ENCODE data around the gene CLDN14.
"Not testable (repeated sequence)": the region's sequence is repeated elsewhere in the genome, so short reads cannot be mapped to it uniquely, and the experiment has no call there.

The CLDN14 gene

GRCh38 chr21:36499578-36500471, 19.9 kb upstream of the CLDN14 start:
- no peak for FAIRE-seq

DNA sequence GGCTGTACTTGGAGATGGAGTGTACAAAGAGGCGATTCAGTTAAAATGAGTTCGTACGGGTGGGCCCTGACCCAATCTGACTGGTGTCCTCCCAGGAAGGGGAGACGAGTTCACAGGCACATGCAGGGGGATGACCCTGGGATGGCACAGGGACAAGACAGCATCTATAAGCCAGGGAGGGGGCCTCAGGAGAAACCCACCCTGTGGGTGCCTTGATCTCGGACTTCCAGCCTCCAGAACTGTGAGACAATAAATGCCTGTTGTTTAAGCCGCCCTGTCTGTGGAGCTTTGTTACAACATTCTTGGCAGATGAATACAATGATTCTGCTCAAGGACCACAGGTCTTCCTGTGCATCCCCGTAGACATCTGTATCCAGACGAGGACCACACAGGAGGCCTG, 14.6 kb upstream of the CLDN14 start:
- FAIRE-seq, result no peak

- peak; percentile 72 for FAIRE-seq
Measured at GRCh38 chr21:36491209-36491910, 11.4 kb upstream of the CLDN14 start.

DNA sequence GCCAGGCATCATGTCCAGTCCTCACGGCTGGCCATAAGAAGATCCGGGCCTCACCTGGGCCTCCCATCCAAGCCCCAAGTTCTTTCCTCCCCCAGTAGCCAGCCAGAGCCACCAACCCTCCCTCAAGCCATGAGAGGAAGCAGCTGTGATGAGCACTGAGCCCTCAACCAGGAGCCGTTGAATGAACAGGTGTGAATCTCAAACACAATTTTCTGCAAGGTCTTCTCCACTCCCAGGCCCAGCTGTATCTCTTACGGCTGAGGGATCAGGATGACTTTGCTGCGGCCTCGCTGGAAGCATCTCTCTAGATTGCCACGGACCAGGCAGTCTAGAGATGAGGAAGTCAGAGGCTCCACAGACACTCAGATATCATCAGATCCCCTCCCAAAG, 9.8 kb upstream of the CLDN14 start:
- FAIRE-seq, result no peak

DNA sequence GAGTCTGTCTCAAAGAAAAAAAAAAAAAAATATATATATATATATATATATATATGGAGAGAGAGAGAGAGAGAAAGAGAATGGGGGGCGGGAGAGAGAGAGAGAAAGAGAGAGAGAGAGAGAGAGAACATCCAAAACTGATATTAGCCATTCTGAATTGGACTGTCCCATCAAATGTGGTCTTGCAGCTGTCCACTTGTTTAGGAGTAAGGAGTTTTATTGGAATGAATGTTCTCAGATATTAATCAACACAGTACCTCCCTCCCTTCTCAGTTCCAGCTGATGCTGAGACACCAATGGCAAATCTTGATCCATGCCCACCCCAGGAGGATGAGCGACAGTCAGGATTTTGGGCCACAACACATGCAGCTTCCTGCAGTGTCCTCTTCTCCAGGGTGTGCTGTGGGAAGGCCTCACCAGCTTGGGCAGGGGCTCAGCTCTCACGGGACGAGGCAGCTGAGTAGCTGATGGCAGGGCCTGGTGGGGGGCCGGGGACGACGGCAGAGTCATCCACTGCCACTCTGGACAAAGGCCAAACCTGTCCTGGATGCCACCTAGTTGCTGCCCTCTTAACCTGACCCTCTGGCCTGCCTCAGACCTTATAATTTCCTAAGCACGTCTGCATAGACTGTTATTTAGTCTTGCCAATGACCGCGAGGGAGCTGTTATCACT, 9.3 kb upstream of the CLDN14 start:
- FAIRE-seq, result no peak

GRCh38 chr21:36487641-36488307, 7.9 kb upstream of the CLDN14 start:
- no peak for FAIRE-seq

- no peak for FAIRE-seq
Measured at GRCh38 chr21:36486246-36486645, 6.3 kb upstream of the CLDN14 start.

- FAIRE-seq, result no peak
Measured at GRCh38 chr21:36485476-36485875, 5.6 kb upstream of the CLDN14 start.

GRCh38 chr21:36483095-36483494, 3.2 kb upstream of the CLDN14 start:
- FAIRE-seq, result no peak

- FAIRE-seq, result no peak
Measured at GRCh38 chr21:36482673-36483072, 2.8 kb upstream of the CLDN14 start.

- FAIRE-seq, result no peak
Measured at GRCh38 chr21:36482181-36482580, 2.3 kb upstream of the CLDN14 start.

- no peak for FAIRE-seq
Measured at GRCh38 chr21:36481639-36482038, 1.7 kb upstream of the CLDN14 start.

- FAIRE-seq, result no peak
Measured at GRCh38 chr21:36480618-36481017, 696 bp upstream of the CLDN14 start.

DNA sequence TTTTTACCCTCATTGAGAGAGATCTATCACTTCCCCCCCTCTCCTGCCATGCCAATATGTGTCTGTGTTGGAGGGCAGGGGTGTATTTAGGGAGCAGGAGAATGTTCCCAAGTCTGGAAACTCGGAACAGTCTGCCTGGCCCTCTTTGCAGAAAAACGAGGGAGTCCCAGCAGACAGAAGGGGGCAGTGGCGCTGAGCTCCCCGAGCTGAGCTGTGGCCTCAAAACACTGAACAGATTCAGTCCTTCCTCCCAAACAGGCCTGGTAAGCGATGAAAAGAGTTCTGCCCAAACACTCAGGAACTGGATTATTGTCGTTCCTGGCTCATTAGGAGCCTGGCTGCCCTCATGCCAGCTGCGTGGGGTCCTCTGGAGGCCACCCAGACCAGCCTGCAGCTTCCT, 981 bp downstream of the CLDN14 start:
- no peak for FAIRE-seq

GRCh38 chr21:36478207-36478701, 1.7 kb downstream of the CLDN14 start:
- no peak for FAIRE-seq

GRCh38 chr21:36477559-36477958, 2.4 kb downstream of the CLDN14 start:
- FAIRE-seq, result no peak

- FAIRE-seq, result no peak
Measured at GRCh38 chr21:36477001-36477400, 2.9 kb downstream of the CLDN14 start.

DNA sequence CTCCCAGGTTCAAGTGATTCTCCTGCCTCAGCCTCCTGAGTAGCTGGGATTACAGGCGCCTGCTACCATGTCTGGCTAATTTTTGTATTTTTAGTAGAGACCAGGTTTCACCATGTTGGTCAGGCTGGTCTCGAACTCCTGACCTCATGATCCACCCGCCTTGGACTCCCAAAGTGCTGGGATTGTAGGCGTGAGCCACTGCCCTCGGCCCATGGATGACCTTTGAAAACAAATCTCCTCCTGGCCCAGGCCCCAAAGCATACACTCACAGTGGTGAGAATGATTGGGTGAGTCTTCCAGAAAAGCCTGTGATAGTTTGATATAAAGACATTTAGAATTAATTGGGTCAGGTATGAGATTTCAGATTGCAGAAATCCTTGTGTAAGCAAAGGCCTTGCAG, 3.4 kb downstream of the CLDN14 start:
- FAIRE-seq, result not testable (repeated sequence)

DNA sequence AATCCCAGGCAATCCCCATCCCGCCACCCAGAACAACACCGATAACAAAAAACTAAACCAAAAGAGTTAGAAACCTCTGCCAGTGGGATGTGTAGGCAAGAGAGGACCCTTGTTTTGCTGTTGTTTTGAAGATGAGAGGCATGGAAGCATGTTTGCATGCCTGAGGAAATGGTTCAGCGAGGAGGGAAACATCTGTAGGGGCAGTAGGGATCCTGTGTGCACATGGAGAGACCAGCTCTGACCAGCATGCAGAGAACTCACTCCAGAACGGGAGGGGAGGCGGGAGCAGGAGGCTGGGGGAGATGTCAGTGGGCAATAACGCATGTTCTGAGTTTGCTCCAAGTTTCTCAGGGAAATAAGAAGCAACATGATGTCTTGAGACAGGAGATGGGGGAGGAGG, 5.3 kb downstream of the CLDN14 start:
- FAIRE-seq, result no peak

DNA sequence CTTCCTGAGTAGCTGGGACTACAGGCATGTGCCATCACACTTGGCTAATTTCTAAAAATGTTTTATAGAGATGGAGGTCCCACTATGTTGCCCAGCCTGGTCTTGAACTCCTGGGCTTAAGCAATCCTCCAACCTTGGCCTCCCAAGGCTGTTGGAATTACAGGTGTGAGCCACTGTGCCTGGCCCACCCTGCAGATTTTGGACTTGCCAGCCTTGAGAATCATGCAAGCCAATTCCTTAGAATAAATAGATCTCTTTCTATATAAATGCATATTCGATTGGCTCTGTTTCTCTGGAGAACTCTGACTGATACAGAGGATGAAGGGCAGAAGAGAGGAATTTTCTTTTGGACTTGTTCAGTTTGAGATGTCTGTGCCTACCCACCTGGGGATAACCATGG, 6.7 kb downstream of the CLDN14 start:
- FAIRE-seq, result no peak

GRCh38 chr21:36472377-36472776, 7.5 kb downstream of the CLDN14 start:
- FAIRE-seq, result no peak

GRCh38 chr21:36471254-36471723, 8.6 kb downstream of the CLDN14 start:
- no peak for FAIRE-seq

DNA sequence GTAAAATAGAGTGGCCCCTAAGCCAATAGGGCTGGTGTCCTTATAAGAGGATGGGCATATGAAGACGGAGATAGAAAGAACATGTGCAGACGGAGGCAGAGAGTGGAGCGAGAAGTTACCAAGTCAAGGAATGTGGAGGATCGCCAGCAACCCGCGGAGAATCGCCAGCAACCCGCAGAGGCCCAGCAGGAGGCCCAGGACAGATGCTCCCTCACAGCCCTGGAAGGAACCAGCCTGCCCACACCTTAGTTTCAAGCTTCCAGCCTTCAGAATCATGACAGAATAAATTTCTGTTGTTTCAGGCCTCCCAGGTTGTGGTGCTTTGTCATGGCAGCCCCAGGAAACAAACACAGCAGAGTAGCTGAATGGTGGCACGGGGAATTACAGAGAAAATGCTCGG, 9.6 kb downstream of the CLDN14 start:
- FAIRE-seq, result no peak

Data from endometrium (tissue), 2 donors.